Right kidney (tissue), 9 donors: Measurements from ENCODE around the gene TBL1X.
"Not testable (repeated sequence)": the region's sequence is repeated elsewhere in the genome, so short reads cannot be mapped to it uniquely, and the experiment has no call there.

Source experiments
- DNase-seq: peaks from one replicate; pipeline ENCODE4 v3.0.0-alpha.2; 2016
- long read RNA-seq, 8 donors: transcript quantifications; one replicate each; lab custom pipeline, GENCODE V29; 2026

The TBL1X gene
- long read RNA-seq, donor 1 = 0 reads
- long read RNA-seq, donor 2, full-length matches to known transcripts = 1 of 1 reads
- long read RNA-seq, donor 2, partial matches to known transcripts = 0 of 1 reads
- long read RNA-seq, donor 2, other reads (novel, unspliced or antisense) = 0 of 1 reads
- long read RNA-seq, donor 3 = 0 reads
- long read RNA-seq, donor 4, partial matches to known transcripts = 14 of 21 reads
- long read RNA-seq, donor 4, other reads (novel, unspliced or antisense) = 7 of 21 reads
- long read RNA-seq, donor 5, partial matches to known transcripts = 19 of 27 reads
- long read RNA-seq, donor 5, other reads (novel, unspliced or antisense) = 8 of 27 reads
- long read RNA-seq, donor 6 = 0 reads
- long read RNA-seq, donor 7, full-length matches to known transcripts = 8 of 37 reads
- long read RNA-seq, donor 7, partial matches to known transcripts = 22 of 37 reads
- long read RNA-seq, donor 7, other reads (novel, unspliced or antisense) = 7 of 37 reads
- long read RNA-seq, donor 8, full-length matches to known transcripts = 2 of 2 reads
- long read RNA-seq, donor 8, partial matches to known transcripts = 0 of 2 reads
- long read RNA-seq, donor 8, other reads (novel, unspliced or antisense) = 0 of 2 reads

DNA sequence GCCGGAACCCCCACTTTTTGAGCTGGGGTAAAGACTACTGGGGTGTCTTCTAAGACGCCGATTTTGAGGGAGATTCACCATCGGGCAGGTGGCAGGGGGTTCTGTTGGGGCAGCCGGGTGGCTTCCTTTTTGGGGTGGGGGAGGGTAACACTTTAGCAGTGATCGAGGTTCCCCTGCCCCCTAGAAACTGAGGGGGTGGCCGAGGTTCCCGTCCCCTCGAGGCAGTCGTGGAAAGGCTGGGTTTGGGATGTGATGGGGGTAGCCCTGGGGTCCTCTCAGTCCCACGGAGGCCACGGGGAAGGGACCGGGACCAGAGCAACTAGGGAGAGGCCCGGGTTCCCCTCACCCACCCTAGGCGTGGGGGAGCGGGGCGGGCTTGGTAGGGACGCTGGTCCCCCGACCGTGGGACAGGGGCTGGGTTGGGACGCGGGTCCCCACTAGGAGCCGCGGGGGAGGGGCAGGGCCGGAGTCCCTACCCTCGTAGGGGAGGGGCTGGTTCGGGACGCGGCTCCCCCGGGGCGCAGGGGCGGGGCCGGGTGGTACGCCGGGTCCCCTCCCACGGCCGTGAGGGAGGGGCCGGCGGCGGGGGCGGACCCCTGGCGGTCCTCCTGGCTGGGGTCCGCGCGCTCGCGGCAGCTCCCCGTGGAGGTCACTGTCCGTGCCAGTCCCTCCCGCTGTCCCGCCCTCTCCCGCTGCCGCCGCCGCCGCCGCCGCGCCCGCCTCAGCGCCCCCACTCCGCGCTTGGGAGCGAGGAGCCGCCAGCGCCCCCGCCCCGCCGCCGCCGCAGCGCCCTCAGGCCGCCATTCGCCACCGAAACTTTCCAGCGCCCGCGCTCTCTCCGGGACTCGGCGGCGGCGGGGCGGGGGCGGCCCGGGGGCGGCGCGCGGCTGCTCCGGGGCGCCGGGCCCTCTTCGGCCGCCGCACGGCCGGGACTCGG lies at the start of gene TBL1X:
Gene TBL1X, plus strand, starts transcription at position 624 of the 937 bp plus-strand sequence. CDS start 188,529 bp downstream, outside the sequence.
- peak; percentile 41 for DNase-seq

DNA sequence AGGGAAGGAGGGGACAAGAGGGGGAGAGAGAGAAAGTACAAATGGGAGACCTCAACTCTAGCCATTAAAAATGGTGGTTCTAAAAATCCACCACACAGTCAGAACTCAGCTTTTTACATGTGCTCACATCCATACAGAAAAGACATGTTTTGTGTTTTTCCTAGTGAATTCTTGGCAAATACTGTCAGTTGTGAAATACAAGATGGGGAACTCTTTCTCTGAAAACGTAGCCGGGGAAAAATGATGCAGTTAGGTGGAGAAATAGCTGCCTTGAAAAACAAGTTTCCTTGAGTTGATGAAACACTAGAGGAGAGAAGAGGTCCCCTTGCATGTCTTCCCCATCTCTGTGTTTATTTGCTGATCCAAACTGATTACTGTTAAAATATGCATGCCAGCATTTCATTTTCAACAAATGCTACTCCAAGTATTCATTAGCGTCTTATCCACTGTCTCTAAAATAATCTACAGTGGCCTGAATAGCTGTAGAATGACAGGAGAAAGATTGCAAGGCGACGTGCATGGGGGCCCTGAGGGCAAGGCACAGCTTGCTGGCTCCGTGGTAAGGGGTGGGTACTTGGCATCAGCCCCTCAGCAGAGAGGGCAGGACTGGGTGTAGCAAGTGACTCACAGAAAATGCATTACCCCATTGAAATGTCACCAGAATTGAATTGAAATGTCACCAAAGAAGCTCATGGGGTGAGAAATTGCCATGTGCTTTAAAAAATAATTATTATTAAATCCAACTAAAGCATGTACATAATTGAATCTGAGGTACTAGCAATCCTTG lies 48.1 kb upstream of the TBL1X start:
- no peak for DNase-seq

DNA sequence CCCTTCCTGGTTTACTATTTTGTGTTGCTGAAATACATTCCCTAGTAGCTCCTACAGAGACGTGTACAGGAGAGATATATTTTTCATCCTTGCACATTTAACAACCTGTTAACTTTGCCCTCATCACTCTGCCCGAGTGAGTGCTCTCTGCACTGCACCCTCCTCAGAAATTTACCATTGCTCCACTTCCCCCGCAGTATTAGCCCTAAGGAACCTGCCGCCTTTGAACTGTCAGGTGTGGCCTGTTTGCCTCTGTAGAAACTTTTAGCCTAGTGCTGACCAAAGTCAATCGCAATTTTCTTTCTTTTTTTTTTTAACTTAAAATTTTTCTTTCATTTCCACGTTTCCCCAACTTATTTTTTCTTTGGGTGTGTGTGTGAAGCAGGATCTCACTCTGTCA lies 46.6 kb upstream of the TBL1X start:
- no peak for DNase-seq

DNA sequence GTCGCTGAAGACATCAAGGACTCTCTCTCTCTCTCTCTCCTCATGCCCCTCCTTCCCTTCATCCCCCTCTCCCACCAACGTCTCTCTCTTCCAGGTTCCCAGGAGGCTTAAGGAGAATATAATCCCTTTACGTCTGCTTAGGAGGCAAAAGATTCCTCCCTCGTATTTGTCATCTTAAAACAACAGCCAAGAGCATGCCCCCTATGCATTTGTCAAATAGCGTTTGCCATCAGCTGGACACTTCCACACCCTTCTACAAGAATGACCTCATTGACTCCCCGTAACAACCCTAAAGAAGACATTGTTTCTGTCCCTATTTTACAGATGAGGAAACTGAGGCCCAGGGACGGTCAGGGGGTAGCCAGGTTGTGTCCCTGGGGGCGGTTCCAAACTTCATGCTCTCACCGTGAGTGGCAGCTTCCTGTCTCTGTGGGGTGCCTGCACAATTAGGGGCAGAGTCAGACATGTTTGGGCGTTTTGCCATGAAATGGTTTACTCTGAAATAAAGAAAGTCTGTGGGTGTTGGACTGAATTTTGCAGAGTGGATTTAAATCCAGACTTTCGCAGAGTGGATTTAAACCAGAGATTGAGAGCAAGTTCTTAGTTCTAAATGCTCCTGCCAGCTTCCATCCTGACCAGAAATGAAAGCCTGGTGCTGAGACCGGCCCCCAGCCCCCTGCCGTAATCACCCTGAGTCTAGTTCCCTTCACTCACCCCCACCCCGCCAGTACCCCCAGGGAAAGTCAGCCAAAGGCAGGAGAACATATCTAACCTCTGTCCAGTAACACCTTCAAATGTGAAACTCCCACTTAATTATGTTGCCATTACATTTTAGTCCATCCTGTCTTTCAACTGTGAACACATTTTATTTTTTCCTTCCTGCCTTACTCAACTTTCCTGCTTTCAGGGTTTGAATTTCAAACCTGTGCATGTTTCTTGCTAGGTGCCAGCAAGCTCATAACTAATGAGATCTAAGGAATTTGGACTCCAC lies 44.3 kb upstream of the TBL1X start:
- DNase-seq = no peak

DNA sequence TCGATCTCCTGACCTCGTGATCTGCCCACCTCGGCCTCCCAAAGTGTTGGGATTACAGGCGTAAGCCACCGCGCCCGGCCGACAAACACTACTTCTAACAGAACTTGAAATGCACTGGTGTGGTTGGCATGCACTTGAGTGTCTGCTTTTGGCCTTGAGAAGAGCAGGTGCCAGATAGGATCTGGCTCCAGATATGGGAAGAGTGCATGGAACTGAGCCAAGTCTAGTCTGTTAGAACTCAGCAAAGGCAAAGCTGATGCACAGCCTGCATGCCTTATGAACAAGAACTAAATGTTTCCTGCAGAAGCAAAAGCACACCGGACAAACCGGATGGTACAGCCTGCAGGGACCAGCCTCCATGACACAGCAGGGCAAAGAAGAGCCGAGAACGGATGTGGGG lies 35.1 kb upstream of the TBL1X start:
- DNase-seq = no peak

GRCh38 chrX:9430346-9430921 lies 34.4 kb upstream of the TBL1X start:
- DNase-seq = no peak

DNA sequence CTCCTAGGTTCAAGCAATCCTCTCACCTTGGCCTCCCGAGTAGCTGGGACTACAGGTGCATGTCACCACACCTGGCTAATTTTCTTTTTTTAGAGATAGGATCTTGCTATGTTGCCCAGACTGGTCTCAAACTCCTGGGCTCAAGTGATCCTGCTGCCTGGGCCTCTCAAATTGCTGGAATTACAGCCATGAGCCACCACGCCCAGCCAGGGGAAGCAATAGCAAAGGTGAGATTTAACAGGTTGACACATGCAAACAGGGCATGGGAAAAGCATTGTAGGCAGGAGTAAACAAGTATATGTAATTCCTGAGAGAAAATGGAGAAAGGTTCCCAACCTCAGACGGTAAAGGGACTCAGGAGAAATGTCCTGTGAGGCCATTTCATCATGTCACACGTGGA lies 33.6 kb upstream of the TBL1X start:
- no peak for DNase-seq

DNA sequence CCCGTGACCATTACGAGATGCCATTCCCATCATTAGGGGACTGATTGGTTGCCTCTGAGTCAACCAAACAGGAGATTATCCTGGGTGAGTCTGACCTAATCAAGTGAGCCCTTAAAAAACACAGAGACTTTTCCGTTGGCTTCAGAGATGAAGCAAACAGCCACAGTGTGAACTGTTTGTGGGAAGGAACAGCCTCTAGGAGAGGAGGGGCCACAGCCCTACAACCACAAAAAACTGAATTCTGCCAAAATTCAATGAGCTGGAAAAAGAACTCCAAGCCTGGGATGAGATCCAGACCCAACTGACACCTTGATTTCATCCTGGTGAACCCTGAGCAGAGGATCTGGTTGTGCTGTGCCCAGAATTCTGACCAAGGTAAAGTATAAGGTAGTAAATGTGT lies 31.3 kb upstream of the TBL1X start:
- DNase-seq = no peak

- no peak for DNase-seq
Observed at GRCh38 chrX:9434051-9434550, 30.8 kb upstream of the TBL1X start.

GRCh38 chrX:9435086-9435485 lies 29.8 kb upstream of the TBL1X start:
- DNase-seq = not testable (repeated sequence)

- no peak for DNase-seq
Observed at GRCh38 chrX:9436812-9437211, 28.0 kb upstream of the TBL1X start.

DNA sequence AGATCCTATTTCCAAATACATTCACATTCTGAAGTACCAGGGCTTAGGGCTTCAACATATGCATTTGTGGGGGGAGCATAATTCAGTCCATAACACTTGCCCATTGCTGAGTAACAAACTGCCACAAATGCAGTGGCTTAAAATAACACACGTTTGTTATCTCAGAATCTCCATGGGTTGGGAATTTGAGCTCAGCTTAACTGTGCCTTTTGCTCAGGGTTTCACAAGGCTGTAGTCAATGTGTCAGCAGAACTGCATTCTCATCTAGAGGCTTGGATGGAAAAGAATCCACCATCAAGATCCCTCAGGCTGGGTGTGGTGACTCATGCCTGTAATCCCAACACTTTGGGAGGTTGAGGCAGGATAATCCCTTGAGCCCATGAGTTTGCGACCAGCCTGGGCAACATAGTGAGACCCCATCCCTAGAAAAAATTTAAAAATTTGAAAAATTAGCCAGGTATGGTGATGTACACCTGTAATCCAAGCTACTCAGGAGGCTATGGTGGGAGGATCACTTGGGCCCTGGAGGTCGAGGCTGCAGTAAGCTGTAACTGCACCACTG lies 25.8 kb upstream of the TBL1X start:
- DNase-seq = no peak

- DNase-seq = no peak
Observed at GRCh38 chrX:9440116-9440844, 24.6 kb upstream of the TBL1X start.

DNA sequence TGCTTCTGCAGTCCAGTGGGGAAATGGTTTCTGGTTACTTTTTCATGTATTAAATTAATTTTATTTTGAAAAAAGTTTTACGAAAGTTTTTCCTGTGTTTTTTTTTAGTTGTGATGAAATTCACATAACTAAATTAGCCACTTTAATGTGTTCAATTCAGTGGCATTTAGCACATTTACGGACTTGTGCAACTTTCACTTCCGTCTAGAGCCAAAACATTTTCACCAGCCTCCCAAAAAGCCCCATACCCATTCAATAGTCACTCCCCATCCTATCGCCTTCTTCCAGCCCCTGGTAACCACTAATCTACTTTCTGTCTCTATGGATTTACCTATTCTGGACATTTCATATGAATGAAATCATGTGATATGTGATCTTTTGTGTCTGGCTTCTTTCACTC lies 22.8 kb upstream of the TBL1X start:
- DNase-seq = no peak

GRCh38 chrX:9443327-9443726 lies 21.5 kb upstream of the TBL1X start:
- DNase-seq = no peak

GRCh38 chrX:9447906-9448305 lies 17.0 kb upstream of the TBL1X start:
- DNase-seq = no peak

DNA sequence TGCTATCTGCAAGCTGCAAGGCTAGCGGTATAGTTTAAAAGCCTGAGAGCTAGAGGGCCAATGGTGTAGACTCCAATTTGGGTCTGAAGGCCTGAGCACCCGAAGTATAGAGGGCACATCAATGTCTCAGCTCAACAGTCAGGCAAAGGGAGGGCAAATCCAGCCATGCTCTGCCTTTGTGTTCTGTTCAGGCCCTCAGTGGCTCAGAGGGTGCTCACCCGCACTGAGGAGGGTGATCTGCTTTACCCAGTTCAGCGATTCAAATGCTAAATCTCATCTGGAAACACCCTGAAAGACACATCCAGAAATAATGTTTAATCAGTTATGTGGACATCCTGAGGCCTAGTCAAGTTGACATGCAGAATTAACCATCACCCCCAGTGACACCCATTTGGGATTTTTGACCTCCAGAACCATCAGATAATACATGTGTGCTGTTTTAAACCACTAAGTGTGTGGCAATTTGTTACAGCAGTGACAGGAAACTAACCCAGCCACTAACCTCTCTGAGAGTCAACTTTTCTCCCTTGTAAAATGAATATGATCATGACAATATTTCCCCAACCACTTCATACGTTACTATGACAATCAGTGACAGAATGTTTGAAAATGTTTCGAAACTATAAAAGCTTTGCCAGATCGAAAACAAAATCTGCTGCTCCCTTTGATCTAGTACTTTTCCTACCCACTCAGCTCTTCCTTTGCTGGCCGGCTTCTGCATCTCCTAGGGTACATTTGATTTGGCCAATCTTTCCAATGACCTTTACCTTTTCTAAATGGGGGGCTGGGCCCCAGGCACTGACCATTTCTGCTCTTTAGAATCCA lies 8.4 kb upstream of the TBL1X start:
- no peak for DNase-seq

GRCh38 chrX:9458034-9458433 lies 6.8 kb upstream of the TBL1X start:
- not testable (repeated sequence) for DNase-seq
